NCI-H1417 treated with DMSO at 0.1 percent for 48 hours (cell line): ENCODE results near the gene CCDC60.

Experiments used
- DNase-seq: peaks from one replicate; lab custom pipeline; 2025; lab: John Stamatoyannopoulos, UW

Gene CCDC60, protein sequence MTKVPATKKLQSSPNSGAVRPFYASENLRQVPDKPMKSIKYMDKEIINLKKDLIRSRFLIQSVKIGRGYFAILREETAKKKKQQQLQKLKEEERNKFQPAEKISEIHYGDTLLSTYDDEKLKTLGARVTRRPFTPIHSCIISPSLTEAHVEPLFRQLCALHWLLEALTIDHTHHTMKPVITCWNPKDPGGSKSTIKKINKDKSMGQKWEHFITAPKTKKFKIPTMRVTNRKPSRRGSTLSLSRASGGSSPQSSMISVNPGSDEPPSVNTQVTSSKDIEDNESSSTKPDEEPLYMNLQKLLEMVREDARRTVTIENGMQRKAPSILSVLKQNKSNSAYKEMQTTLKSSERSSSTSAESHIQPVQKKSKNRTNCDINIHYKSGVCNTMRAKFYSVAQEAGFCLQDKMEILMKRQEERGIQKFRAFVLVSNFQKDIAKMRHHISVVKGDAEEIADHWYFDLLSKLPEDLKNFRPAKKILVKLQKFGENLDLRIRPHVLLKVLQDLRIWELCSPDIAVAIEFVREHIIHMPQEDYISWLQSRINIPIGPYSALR

GRCh38 chr12:119334430-119335170 lies at the start of gene CCDC60:
Gene CCDC60, plus strand, starts transcription at chr12:119334729. Its CDS starts 448 bp downstream, at chr12:119335177.
- no peak for DNase-seq

DNA sequence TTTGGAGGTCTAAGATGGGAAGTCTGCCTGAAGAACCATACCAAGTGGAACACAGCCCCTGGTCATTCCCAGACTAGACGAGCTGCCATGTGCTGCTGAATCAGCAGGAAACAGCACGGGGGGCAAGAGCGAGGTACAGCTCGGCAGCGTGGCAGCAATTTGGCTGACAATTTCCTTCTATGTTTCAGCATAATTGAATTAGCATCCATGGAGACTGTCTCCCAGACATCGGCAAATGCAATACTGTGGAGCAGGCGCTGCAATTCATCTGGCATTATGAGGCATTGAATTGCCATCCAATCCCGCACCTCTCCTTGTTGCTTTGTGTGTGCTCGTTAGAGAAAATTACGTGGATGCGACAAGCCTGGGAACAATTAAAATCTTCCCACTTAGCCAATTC lies 46.0 kb upstream of the CCDC60 start:
- DNase-seq, result no peak

GRCh38 chr12:119292893-119293630 lies 41.5 kb upstream of the CCDC60 start:
- DNase-seq, result no peak

- DNase-seq, result no peak
Observed at GRCh38 chr12:119294211-119294610, 40.3 kb upstream of the CCDC60 start.

- no peak for DNase-seq
Observed at GRCh38 chr12:119296535-119296934, 38.0 kb upstream of the CCDC60 start.

DNA sequence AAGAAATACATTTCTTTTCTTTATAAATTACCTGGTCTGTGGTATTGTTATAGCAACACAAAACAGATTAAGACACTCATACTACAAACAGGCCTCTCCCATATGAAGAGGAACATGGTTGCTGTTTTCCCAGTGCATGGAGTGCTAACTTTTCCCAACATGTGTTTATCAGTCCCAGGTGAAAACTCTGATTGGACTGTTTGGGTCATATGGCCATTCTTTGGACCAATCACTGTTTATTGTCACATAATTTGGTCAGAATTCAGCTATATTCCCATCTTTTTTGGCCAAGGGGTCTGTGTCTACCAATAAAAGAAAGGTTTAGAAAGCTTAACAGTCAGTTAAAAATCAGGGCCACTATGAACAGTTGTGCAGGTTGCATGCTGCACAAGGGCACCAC lies 35.4 kb upstream of the CCDC60 start:
- no peak for DNase-seq

GRCh38 chr12:119301379-119301778 lies 33.1 kb upstream of the CCDC60 start:
- DNase-seq, result no peak

DNA sequence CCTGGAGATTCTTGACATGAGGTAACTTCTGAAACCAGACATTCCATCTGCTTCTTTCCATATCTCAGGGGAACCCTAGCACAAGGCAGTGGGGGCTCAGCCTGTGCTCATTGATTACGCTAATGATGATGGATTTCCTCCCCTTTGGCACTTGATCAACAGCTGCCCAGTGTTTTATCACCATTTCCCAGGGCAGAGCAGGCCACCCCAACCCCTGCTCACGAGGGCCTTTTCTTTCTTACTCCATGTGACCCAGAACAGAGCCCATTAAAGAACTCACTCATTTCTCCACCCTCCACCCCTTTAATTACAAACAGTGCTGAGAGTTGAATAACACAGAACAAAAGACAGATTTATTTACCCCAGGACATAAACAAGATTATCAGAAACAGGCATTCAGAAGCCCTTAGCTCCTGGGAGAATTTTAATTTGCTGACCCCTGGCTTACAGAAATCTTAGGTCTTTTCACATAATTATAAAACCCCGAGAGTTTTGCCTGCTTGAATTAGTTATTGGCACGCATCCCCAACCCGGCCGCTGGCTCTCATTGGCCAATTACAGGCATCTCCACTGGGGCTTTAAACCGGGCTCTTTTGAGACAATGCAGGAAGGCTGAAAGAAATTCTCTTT lies 32.0 kb upstream of the CCDC60 start:
- no peak for DNase-seq

DNA sequence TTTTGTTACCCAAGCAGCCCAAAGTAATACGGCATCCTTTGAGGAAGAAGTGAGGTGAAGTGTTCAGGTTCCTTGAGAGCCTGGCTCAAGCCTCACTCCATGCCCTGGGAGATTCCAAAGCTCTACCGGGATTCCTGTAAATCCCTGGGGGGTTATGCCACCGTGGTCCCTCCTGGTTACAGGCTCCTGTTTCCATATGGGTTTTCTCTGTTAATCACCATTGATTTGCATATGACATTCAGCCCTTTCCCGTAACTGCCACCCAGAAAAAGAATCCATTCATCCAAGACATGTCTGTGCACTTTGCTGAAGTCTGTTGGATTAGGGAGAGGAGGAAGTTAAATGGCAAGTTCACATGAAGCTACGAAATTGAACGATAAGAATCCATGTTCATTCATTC lies 27.9 kb upstream of the CCDC60 start:
- DNase-seq, result no peak

DNA sequence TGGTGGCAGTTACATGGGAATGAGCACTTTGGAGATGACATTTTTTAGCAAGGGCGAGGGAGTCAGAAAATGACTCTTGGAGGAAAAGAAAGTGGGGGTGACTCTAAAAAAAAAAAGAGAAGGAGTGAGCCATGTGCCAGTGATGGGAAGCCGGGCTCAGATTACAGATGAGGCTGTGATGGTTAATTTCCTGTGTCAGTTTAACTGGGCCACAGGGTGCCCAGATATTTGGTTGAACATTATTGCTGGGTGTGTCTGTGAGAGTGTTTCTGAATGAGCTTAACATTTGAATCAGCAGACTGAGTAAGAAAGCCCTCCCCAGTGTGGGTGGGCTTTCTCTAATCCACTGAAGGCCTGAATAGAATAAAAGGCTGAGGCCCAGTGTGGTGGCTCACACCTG lies 26.8 kb upstream of the CCDC60 start:
- DNase-seq, result no peak

DNA sequence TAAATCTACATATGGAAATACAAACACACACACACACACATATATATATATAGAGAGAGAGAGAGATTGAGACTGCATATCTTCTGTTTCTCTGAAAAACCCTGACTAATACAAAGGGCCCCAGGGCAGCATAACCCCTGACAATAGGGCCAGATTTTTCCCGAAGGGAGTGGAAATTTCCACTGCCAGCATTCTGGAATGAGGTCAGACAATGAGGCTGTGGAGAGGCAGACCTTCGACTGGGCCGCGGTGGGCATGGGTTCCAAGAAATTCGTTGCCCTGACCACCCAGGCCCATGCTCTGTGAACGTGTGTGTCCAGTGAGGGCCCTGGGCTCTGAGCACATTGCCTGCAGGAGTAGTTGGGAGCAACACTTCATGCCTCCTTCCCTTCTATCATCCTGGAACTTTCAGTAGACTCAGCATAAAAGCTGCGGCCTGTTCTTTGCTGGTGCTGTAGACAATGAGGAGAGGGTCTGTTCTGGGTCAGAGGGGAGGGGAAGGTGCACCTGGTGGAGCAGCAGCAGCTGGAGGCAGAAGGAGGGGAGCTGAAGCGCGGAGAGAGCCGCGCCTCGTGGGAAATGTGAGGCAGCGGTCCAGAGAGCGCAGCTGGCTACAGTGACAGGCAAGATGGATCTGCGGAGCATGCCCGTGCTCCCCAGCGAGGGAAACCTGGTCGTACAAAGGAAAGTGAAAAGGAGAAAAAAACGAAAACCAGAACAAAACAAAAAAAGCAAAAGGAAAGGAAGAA lies 25.6 kb upstream of the CCDC60 start:
- DNase-seq, result no peak

GRCh38 chr12:119311878-119312277 lies 22.7 kb upstream of the CCDC60 start:
- DNase-seq, result no peak

GRCh38 chr12:119312904-119313303 lies 21.6 kb upstream of the CCDC60 start:
- no peak for DNase-seq

DNA sequence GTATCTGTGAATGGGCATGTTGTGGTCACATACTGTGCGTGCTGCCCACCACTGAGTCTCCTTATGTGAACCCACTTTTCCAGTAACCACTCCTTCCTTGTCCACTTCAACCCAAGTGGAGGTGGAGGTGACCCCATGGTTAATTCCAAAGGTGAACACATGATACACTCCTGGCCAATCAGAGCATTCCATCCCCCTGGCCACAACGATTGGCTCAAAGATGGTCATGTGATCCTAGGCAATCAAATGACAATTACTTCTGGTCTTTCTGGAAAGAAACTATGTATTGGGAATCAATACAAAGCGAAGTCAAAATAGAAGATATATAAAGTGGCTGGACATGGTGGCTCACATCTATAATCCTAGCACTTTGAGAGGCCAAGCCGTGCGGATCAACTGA lies 20.2 kb upstream of the CCDC60 start:
- DNase-seq, result no peak

- DNase-seq, result no peak
Observed at GRCh38 chr12:119319638-119320037, 14.9 kb upstream of the CCDC60 start.

- DNase-seq, result no peak
Observed at GRCh38 chr12:119320678-119321077, 13.9 kb upstream of the CCDC60 start.

DNA sequence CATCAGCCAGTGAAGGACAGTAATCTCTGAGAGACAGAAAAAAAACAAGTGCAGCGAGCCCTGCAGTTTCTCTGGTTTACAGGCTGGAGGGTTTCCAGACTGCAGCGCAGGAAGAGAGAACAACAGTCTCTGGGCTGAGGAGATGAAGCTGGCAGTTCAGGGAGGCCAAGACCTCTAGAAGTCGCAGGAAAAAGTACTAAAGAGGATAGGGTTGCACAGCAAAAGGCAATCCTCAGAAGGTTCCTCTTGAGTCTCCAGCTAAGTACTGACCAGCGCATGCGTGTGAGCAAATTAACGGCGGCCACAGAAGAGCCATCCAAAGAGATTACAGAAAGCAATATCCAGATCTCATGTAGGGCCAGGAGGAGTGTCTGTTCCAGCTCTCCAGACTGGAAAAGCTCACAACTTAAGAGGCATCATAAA lies 12.2 kb upstream of the CCDC60 start:
- no peak for DNase-seq

DNA sequence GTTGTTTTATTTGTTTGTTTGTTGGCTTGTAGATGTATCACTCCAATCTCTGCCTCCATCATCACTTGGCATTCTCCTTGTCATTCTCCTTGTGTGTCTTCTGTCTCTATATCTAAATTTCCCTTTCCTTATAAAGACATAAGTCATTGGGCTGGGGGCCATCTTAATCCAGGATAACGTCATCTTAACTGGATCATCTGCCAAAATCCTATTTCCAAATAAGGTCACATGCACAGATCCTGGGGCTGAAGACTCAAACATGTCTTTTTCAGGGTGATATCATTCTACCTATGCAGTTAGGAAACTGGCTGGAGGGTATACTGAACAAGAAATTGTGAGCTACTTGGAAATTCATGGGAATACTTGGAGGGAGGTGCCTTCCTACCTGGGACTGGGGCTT lies 8.7 kb upstream of the CCDC60 start:
- no peak for DNase-seq

GRCh38 chr12:119326341-119326740 lies 8.2 kb upstream of the CCDC60 start:
- DNase-seq, result no peak

- DNase-seq, result no peak
Observed at GRCh38 chr12:119327471-119327870, 7.1 kb upstream of the CCDC60 start.

GRCh38 chr12:119328111-119328510 lies 6.4 kb upstream of the CCDC60 start:
- no peak for DNase-seq
